ENCODE measurements around the gene LHPP.

LHPP gene

DNA sequence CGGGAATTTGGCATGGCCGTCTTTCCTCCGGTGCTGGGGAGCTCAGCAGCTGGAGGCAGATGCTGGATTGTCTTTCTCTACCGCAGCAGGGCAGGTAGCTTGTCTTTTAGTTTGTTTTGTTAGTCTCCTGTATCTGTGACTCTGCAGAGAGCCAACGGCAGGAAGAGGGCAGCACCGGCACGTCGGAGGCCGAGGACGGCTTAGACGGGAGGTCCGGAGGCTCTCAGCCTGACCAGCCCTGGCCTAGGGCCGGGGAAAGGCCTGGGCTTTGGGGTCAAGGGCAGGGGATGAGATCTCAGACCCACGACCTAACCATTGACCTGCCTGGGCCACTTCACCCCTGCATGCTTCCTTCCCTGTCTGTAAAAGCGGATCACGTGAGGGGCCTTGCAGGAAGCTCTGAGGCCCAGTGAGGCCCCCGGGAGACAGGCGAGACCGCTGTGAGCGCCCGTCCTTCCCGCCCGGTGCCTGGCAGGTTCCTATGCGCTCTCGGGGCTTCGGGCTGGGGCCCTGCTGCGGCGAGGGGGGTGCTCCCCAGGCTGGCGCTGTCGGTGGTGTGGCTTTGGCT, 72.7 kb downstream of the LHPP start:
- TF ChIP-seq TOX (CRISPR knock-in tag; IDR thresholded peaks at IDR 0.05; ENCODE audit: borderline replicate concordance) (no peak), ZFP30 (CRISPR knock-in tag; IDR thresholded peaks at IDR 0.05) (no peak), ARNTL (CRISPR knock-in tag; IDR thresholded peaks at IDR 0.05; ENCODE audit: borderline replicate concordance, low read depth) (no peak), CSDC2 (CRISPR knock-in tag; IDR thresholded peaks at IDR 0.05) (no peak), OSR1 (CRISPR knock-in tag; IDR thresholded peaks at IDR 0.05) (no peak), ISL1 (CRISPR knock-in tag; IDR thresholded peaks at IDR 0.05) (no peak), ZNF8 (CRISPR knock-in tag; IDR thresholded peaks at IDR 0.05) (no peak), GLIS3 (CRISPR knock-in tag; IDR thresholded peaks at IDR 0.05) (no peak), PPARA (CRISPR knock-in tag; IDR thresholded peaks at IDR 0.05; ENCODE audit: borderline replicate concordance) (no peak), ZC3H10 (CRISPR knock-in tag; IDR thresholded peaks at IDR 0.05) (no peak), ZNF565 (CRISPR knock-in tag; conservative IDR thresholded peaks at IDR 0.05; ENCODE audit: low read depth) (no peak)
- TF ChIP-seq, protein P1, sequence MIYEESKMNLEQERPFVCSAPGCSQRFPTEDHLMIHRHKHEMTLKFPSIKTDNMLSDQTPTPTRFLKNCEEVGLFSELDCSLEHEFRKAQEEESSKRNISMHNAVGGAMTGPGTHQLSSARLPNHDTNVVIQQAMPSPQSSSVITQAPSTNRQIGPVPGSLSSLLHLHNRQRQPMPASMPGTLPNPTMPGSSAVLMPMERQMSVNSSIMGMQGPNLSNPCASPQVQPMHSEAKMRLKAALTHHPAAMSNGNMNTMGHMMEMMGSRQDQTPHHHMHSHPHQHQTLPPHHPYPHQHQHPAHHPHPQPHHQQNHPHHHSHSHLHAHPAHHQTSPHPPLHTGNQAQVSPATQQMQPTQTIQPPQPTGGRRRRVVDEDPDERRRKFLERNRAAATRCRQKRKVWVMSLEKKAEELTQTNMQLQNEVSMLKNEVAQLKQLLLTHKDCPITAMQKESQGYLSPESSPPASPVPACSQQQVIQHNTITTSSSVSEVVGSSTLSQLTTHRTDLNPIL (CRISPR knock-in tag; IDR thresholded peaks at IDR 0.05; ENCODE audit: low read depth): no peak

DNA sequence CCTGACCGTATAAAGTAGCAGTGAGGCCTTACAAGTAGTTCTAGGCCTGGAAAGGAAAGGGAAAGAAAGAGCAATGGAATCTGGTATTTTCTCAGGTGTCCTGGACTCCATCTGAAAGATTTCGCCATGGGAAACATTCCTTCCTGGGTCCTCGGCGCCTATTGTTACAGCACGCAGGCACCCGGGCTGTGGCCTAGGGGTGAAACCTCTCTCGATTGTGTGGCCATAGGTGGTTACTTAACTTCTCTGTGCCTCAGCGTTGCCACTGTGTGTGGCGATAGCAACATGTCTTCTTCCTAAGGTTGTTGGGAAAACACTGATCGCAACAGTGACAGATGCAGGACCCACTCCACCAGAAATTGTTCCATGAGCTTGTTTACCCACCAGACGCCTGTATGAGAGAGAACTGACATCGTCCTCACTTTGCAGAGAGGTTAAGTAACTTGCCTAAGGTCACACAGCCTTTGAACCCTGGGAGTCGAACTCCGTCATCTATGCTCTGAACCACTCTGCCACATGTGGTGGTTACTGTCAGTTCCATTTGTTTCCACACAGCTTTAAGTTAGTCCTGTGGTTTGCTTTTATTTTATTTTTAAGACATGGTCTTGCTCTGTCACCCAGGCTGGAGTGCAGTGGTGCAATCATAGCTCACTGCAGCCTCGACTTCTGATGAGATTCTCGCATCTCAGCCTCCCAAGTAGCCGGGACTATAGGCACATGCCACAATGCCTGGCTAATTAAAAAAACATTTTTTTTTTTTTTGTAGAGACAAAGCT, 73.4 kb downstream of the LHPP start:
- no peak for TF ChIP-seq ESRRG (CRISPR knock-in tag; IDR thresholded peaks at IDR 0.05)
- TF ChIP-seq, protein P2, sequence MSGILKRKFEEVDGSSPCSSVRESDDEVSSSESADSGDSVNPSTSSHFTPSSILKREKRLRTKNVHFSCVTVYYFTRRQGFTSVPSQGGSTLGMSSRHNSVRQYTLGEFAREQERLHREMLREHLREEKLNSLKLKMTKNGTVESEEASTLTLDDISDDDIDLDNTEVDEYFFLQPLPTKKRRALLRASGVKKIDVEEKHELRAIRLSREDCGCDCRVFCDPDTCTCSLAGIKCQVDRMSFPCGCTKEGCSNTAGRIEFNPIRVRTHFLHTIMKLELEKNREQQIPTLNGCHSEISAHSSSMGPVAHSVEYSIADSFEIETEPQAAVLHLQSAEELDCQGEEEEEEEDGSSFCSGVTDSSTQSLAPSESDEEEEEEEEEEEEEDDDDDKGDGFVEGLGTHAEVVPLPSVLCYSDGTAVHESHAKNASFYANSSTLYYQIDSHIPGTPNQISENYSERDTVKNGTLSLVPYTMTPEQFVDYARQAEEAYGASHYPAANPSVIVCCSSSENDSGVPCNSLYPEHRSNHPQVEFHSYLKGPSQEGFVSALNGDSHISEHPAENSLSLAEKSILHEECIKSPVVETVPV (CRISPR knock-in tag; IDR thresholded peaks at IDR 0.05): no peak
- no peak for TF ChIP-seq PPARA (CRISPR knock-in tag; IDR thresholded peaks at IDR 0.05; ENCODE audit: borderline replicate concordance)
- no peak for TF ChIP-seq GLIS3 (CRISPR knock-in tag; IDR thresholded peaks at IDR 0.05)
- no peak for TF ChIP-seq BACH2 (CRISPR knock-in tag; IDR thresholded peaks at IDR 0.05; ENCODE audit: borderline replicate concordance)
- TF ChIP-seq ISL1 (CRISPR knock-in tag; IDR thresholded peaks at IDR 0.05): no peak
- no peak for TF ChIP-seq ZNF8 (CRISPR knock-in tag; IDR thresholded peaks at IDR 0.05)
- TF ChIP-seq OSR1 (CRISPR knock-in tag; IDR thresholded peaks at IDR 0.05): no peak
- TF ChIP-seq, protein P3, sequence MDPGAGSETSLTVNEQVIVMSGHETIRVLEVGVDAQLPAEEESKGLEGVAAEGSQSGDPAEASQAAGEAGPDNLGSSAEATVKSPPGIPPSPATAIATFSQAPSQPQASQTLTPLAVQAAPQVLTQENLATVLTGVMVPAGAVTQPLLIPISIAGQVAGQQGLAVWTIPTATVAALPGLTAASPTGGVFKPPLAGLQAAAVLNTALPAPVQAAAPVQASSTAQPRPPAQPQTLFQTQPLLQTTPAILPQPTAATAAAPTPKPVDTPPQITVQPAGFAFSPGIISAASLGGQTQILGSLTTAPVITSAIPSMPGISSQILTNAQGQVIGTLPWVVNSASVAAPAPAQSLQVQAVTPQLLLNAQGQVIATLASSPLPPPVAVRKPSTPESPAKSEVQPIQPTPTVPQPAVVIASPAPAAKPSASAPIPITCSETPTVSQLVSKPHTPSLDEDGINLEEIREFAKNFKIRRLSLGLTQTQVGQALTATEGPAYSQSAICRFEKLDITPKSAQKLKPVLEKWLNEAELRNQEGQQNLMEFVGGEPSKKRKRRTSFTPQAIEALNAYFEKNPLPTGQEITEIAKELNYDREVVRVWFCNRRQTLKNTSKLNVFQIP (CRISPR knock-in tag; IDR thresholded peaks at IDR 0.05; ENCODE audit: borderline replicate concordance, low read depth): no peak
- TF ChIP-seq ZNF565 (CRISPR knock-in tag; conservative IDR thresholded peaks at IDR 0.05; ENCODE audit: low read depth): no peak
- TF ChIP-seq RARB (CRISPR knock-in tag; IDR thresholded peaks at IDR 0.05): no peak
- TF ChIP-seq SNAI2 (CRISPR knock-in tag; IDR thresholded peaks at IDR 0.05): no peak
- TF ChIP-seq, protein P4, sequence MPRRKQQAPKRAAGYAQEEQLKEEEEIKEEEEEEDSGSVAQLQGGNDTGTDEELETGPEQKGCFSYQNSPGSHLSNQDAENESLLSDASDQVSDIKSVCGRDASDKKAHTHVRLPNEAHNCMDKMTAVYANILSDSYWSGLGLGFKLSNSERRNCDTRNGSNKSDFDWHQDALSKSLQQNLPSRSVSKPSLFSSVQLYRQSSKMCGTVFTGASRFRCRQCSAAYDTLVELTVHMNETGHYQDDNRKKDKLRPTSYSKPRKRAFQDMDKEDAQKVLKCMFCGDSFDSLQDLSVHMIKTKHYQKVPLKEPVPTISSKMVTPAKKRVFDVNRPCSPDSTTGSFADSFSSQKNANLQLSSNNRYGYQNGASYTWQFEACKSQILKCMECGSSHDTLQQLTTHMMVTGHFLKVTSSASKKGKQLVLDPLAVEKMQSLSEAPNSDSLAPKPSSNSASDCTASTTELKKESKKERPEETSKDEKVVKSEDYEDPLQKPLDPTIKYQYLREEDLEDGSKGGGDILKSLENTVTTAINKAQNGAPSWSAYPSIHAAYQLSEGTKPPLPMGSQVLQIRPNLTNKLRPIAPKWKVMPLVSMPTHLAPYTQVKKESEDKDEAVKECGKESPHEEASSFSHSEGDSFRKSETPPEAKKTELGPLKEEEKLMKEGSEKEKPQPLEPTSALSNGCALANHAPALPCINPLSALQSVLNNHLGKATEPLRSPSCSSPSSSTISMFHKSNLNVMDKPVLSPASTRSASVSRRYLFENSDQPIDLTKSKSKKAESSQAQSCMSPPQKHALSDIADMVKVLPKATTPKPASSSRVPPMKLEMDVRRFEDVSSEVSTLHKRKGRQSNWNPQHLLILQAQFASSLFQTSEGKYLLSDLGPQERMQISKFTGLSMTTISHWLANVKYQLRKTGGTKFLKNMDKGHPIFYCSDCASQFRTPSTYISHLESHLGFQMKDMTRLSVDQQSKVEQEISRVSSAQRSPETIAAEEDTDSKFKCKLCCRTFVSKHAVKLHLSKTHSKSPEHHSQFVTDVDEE (CRISPR knock-in tag; IDR thresholded peaks at IDR 0.05): no peak
- no peak for TF ChIP-seq TCF4 (CRISPR knock-in tag; IDR thresholded peaks at IDR 0.05; ENCODE audit: borderline replicate concordance)
- TF ChIP-seq, protein P5, sequence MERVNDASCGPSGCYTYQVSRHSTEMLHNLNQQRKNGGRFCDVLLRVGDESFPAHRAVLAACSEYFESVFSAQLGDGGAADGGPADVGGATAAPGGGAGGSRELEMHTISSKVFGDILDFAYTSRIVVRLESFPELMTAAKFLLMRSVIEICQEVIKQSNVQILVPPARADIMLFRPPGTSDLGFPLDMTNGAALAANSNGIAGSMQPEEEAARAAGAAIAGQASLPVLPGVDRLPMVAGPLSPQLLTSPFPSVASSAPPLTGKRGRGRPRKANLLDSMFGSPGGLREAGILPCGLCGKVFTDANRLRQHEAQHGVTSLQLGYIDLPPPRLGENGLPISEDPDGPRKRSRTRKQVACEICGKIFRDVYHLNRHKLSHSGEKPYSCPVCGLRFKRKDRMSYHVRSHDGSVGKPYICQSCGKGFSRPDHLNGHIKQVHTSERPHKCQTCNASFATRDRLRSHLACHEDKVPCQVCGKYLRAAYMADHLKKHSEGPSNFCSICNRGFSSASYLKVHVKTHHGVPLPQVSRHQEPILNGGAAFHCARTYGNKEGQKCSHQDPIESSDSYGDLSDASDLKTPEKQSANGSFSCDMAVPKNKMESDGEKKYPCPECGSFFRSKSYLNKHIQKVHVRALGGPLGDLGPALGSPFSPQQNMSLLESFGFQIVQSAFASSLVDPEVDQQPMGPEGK (CRISPR knock-in tag; IDR thresholded peaks at IDR 0.05; ENCODE audit: borderline replicate concordance): no peak
- no peak for TF ChIP-seq ZFP3 (CRISPR knock-in tag; IDR thresholded peaks at IDR 0.05)
- TF ChIP-seq TOX (CRISPR knock-in tag; IDR thresholded peaks at IDR 0.05; ENCODE audit: borderline replicate concordance): no peak
- no peak for TF ChIP-seq ZNF70 (CRISPR knock-in tag; IDR thresholded peaks at IDR 0.05)
- no peak for ATAC-seq

More for the DNA sequence above, 72.7 kb downstream of the LHPP start:
- ATAC-seq: no peak

Measured in SK-N-SH treated with all-trans-retinoic acid at 6 μM for 48 hours (cell line).